ENCODE measurements around the gene HPDL.
"Not testable (repeated sequence)": the region's sequence is repeated elsewhere in the genome, so short reads cannot be mapped to it uniquely, and the experiment has no call there.

The HPDL gene

DNA sequence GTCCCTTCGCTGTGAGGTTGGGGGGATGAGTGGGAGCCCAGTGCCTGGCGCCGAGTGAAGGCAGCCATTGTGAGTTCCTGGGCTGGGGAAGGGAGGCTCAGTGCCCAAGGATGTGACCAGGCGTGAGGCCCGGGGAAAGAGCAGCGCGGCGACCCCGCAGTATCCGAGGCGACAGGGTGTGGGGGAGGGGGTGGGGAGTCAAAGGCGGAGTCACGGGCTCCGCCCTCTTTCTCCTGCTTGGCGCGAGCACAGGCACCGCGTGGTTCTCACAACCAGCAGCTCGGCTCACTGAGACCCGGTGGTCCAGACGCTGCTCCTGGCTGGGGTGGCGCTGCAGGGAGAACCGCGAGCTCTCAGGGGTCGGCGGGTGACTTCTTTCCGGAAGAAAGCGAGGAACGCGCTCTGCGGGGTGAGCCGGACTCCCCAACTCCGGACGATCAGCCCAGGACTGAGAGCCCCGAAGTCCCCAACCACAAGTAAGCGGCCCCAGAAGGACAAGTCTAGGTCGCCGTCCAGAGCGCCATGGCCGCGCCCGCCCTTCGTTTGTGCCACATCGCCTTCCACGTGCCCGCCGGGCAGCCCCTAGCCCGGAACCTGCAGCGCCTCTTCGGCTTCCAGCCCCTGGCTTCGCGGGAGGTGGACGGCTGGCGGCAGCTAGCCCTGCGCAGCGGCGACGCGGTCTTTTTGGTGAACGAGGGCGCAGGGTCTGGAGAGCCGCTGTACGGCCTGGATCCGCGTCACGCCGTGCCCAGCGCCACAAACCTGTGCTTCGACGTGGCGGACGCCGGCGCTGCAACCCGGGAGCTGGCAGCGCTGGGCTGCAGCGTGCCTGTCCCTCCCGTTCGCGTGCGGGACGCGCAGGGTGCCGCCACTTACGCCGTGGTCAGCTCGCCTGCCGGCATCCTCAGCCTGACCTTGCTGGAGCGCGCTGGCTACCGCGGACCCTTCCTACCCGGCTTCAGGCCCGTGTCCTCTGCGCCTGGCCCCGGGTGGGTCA lies at the start of gene HPDL:
TSS of gene HPDL (plus strand) at position 269 of the 997 bp plus-strand sequence. CDS start at position 523, 254 bp downstream.
- Histone ChIP-seq H3K9me3 (ENCODE audit: control insufficient read depth, low read length) (no peaks in the 10 kb centered on the region), H3K4me1 (ENCODE audit: control insufficient read depth, insufficient read depth, low read length) (peaks cover 18% of the 10 kb centered on the region), H3K36me3 (ENCODE audit: control insufficient read depth, insufficient read depth, low read length, severe bottlenecking) (peaks cover 10% of the 10 kb centered on the region), H3K27me3 (replicated peaks; ENCODE audit: control insufficient read depth, insufficient read depth, low read length) (no peaks in the 10 kb centered on the region), H3K4me3 (ENCODE audit: low read length) (peak within 1 kb of the TSS; percentile 84), H3K9ac (ENCODE audit: low read length) (peak within 1 kb of the TSS; percentile 69)
- peak; percentile 69 for DNase-seq (ENCODE audit: low read depth)

DNA sequence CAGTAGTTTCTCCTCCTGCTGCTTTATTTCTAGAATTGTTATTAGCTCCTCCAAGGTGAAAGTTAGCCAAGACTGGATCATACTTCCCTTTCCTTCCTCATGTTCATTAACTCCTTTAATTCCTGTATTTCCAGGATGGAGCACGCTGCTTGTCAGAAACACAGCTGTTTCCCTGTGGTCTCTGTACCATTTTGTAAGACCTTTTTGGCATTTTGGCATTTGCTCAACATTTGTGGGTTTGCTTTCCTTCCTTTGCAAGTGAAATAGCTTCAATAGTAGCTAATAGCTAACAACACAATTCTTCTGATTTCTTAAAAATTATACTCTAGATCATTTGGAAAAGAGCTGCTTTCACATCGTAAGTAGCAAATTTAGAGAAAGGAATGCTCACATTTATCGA lies 44.3 kb upstream of the HPDL start:
- Histone ChIP-seq H3K4me1 (ENCODE audit: control insufficient read depth, insufficient read depth, low read length) (no peaks in the 10 kb centered on the region), H3K9ac (ENCODE audit: low read length) (no peak overlapping the region), H3K4me3 (ENCODE audit: low read length) (no peak overlapping the region), H3K9me3 (ENCODE audit: control insufficient read depth, low read length) (peaks cover 8% of the 10 kb centered on the region), H3K36me3 (ENCODE audit: control insufficient read depth, insufficient read depth, low read length, severe bottlenecking) (no peaks in the 10 kb centered on the region), H3K27me3 (replicated peaks; ENCODE audit: control insufficient read depth, insufficient read depth, low read length) (no peaks in the 10 kb centered on the region)
- DNase-seq (ENCODE audit: low read depth) = no peak

GRCh38 chr1:45284858-45285257 lies 41.8 kb upstream of the HPDL start:
- DNase-seq (ENCODE audit: low read depth); H3K36me3 ChIP-seq (ENCODE audit: control insufficient read depth, insufficient read depth, low read length, severe bottlenecking); H3K4me1 ChIP-seq (ENCODE audit: control insufficient read depth, insufficient read depth, low read length); H3K9me3 ChIP-seq (ENCODE audit: control insufficient read depth, low read length); H3K4me3 ChIP-seq (ENCODE audit: low read length); H3K27me3 ChIP-seq (replicated peaks; ENCODE audit: control insufficient read depth, insufficient read depth, low read length); H3K9ac ChIP-seq (ENCODE audit: low read length): not testable (repeated sequence)

- not testable (repeated sequence) for H3K4me1 ChIP-seq (ENCODE audit: control insufficient read depth, insufficient read depth, low read length); H3K9ac ChIP-seq (ENCODE audit: low read length); H3K9me3 ChIP-seq (ENCODE audit: control insufficient read depth, low read length); DNase-seq (ENCODE audit: low read depth); H3K27me3 ChIP-seq (replicated peaks; ENCODE audit: control insufficient read depth, insufficient read depth, low read length); H3K4me3 ChIP-seq (ENCODE audit: low read length); H3K36me3 ChIP-seq (ENCODE audit: control insufficient read depth, insufficient read depth, low read length, severe bottlenecking)
These were observed 40.2 kb upstream of the HPDL start for GRCh38 chr1:45286521-45286920.

DNA sequence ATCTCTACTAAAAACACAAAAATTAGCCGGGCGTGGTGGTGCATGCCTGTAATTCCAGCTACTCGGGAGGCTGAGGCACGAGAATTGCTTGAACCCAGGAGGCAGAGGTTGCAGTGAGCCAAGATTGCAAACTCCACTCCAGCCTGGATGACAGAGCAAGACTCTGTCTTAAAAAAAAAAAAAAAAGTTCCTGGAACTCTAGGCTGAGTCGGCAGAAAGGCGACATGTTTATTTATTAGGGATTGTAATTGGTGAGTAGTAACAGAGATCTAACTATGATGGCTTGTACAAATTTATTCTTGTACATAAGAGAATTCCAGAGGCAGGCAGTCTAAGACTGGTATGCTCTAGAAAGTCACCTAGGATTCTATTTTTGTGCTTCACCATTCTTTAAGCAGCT lies 35.7 kb upstream of the HPDL start:
- not testable (repeated sequence) for H3K9me3 ChIP-seq (ENCODE audit: control insufficient read depth, low read length); H3K4me3 ChIP-seq (ENCODE audit: low read length); H3K27me3 ChIP-seq (replicated peaks; ENCODE audit: control insufficient read depth, insufficient read depth, low read length); H3K9ac ChIP-seq (ENCODE audit: low read length); H3K4me1 ChIP-seq (ENCODE audit: control insufficient read depth, insufficient read depth, low read length); H3K36me3 ChIP-seq (ENCODE audit: control insufficient read depth, insufficient read depth, low read length, severe bottlenecking); DNase-seq (ENCODE audit: low read depth)

GRCh38 chr1:45291716-45292115 lies 35.0 kb upstream of the HPDL start:
- no peak for DNase-seq (ENCODE audit: low read depth)
- Histone ChIP-seq H3K4me3 (ENCODE audit: low read length) (no peak overlapping the region), H3K27me3 (replicated peaks; ENCODE audit: control insufficient read depth, insufficient read depth, low read length) (no peaks in the 10 kb centered on the region), H3K9me3 (ENCODE audit: control insufficient read depth, low read length) (no peaks in the 10 kb centered on the region), H3K4me1 (ENCODE audit: control insufficient read depth, insufficient read depth, low read length) (no peaks in the 10 kb centered on the region), H3K36me3 (ENCODE audit: control insufficient read depth, insufficient read depth, low read length, severe bottlenecking) (no peaks in the 10 kb centered on the region), H3K9ac (ENCODE audit: low read length) (no peak overlapping the region)

DNA sequence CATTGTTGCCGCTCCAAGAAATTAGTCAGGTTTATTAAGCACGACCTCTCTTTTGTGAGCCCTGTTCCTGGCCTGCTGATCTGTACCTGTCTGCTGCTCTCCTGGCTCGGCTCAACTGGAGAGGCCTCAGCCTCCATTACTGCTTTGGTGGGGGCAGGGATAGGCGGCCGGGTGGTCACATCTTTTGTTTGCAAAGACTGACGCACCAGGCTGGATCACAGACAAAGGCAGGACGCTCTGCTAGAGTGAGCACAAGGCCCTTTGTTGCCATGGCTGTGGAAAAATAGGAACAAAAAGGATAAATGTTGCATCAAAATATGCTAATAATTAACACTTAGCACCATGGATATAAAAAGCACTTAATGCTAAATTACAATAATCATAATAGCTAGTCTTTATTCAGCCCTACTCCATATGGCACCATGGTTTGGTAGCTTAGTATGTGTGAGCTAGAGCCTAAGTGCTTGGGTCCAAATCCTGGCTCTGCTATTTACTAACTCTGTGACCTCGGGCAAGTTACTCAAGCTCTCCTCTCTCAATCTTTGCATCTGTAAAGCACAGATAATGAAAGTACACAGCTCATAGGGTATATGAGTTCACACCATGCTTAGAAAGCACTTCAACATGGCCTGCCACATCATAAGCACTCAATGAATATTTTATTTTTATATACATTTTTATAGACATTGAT lies 28.9 kb upstream of the HPDL start:
- no peaks in the 10 kb centered on the region for H3K9me3 ChIP-seq (ENCODE audit: control insufficient read depth, low read length)
- no peaks in the 10 kb centered on the region for H3K27me3 ChIP-seq (replicated peaks; ENCODE audit: control insufficient read depth, insufficient read depth, low read length)
- no peak overlapping the region for H3K4me3 ChIP-seq (ENCODE audit: low read length)
- H3K36me3 ChIP-seq (ENCODE audit: control insufficient read depth, insufficient read depth, low read length, severe bottlenecking) = no peaks in the 10 kb centered on the region
- H3K4me1 ChIP-seq (ENCODE audit: control insufficient read depth, insufficient read depth, low read length) = no peaks in the 10 kb centered on the region
- no peak overlapping the region for H3K9ac ChIP-seq (ENCODE audit: low read length)
- no peak for DNase-seq (ENCODE audit: low read depth)

- H3K4me1 ChIP-seq (ENCODE audit: control insufficient read depth, insufficient read depth, low read length) = peaks cover 3% of the 10 kb centered on the region
- H3K36me3 ChIP-seq (ENCODE audit: control insufficient read depth, insufficient read depth, low read length, severe bottlenecking) = no peaks in the 10 kb centered on the region
- H3K9ac ChIP-seq (ENCODE audit: low read length) = no peak overlapping the region
- no peaks in the 10 kb centered on the region for H3K9me3 ChIP-seq (ENCODE audit: control insufficient read depth, low read length)
- H3K27me3 ChIP-seq (replicated peaks; ENCODE audit: control insufficient read depth, insufficient read depth, low read length) = no peaks in the 10 kb centered on the region
- DNase-seq (ENCODE audit: low read depth) = no peak
- no peak overlapping the region for H3K4me3 ChIP-seq (ENCODE audit: low read length)
These were observed 27.4 kb upstream of the HPDL start for GRCh38 chr1:45299296-45299695.

- Histone ChIP-seq H3K4me3 (ENCODE audit: low read length) (no peak overlapping the region), H3K4me1 (ENCODE audit: control insufficient read depth, insufficient read depth, low read length) (peaks cover 8% of the 10 kb centered on the region), H3K9ac (ENCODE audit: low read length) (no peak overlapping the region), H3K27me3 (replicated peaks; ENCODE audit: control insufficient read depth, insufficient read depth, low read length) (no peaks in the 10 kb centered on the region), H3K36me3 (ENCODE audit: control insufficient read depth, insufficient read depth, low read length, severe bottlenecking) (no peaks in the 10 kb centered on the region), H3K9me3 (ENCODE audit: control insufficient read depth, low read length) (no peaks in the 10 kb centered on the region)
- peak; percentile 89 for DNase-seq (ENCODE audit: low read depth)
These were observed 26.6 kb upstream of the HPDL start for GRCh38 chr1:45299981-45300668.

DNA sequence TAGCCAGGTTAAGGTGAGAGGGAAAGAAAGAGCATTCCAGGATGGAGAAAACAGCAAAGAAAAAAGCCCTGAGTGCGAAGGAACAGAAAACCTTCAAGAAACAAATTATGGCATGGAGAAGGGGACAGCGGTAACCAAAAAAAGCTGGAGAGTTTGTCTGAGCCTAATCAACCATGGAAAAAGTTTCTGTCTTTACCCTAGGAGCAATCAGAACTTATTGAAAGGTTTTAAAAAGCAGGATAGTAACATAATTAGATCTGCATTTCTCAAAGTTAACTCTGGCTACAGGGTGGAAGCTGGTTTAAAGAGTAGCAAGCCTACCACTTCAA lies 26.1 kb upstream of the HPDL start:
- Histone ChIP-seq H3K9me3 (ENCODE audit: control insufficient read depth, low read length) (no peaks in the 10 kb centered on the region), H3K27me3 (replicated peaks; ENCODE audit: control insufficient read depth, insufficient read depth, low read length) (no peaks in the 10 kb centered on the region)

DNA sequence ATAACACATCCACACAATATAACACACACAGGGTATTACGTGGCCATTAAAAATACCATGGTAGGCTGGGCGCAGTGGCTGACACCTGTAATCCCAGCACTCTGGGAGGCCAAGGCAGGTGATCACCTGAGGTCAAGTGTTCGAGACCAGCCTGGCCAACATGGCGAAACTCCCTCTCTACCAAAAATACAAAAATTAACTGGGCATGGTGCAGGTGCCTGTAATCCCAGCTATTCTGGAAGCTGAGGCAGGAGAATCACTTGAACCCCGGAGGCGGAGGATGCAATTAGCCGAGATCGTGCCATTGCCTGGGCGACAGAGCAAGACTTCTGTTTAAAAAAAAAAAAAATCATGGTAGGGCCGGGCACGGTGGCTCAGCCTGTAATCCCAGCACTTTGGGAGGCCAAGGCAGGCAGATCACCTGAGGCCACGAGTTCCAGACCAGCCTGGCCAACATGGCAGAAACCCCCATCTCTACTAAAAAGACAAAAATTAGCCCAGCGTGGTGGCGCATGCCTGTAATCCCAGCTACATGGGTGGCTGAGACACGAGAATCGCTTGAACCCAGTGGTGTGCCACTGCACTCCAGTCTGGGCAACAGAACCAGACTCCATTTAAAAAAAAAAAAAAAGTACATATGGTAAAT lies 24.1 kb upstream of the HPDL start:
- Histone ChIP-seq H3K4me1 (ENCODE audit: control insufficient read depth, insufficient read depth, low read length) (peaks cover 8% of the 10 kb centered on the region), H3K9me3 (ENCODE audit: control insufficient read depth, low read length) (no peaks in the 10 kb centered on the region), H3K36me3 (ENCODE audit: control insufficient read depth, insufficient read depth, low read length, severe bottlenecking) (no peaks in the 10 kb centered on the region), H3K4me3 (ENCODE audit: low read length) (peak overlapping the region; percentile 88), H3K27me3 (replicated peaks; ENCODE audit: control insufficient read depth, insufficient read depth, low read length) (no peaks in the 10 kb centered on the region), H3K9ac (ENCODE audit: low read length) (peak overlapping the region; percentile 94)
- DNase-seq (ENCODE audit: low read depth) = no peak

More for the DNA sequence above, 26.1 kb upstream of the HPDL start:
- no peak for DNase-seq (ENCODE audit: low read depth)
- Histone ChIP-seq H3K4me3 (ENCODE audit: low read length) (no peak overlapping the region), H3K4me1 (ENCODE audit: control insufficient read depth, insufficient read depth, low read length) (peaks cover 8% of the 10 kb centered on the region), H3K9ac (ENCODE audit: low read length) (no peak overlapping the region), H3K36me3 (ENCODE audit: control insufficient read depth, insufficient read depth, low read length, severe bottlenecking) (no peaks in the 10 kb centered on the region)

Measured in adipocyte (in vitro differentiated cells).